ENCODE measurements around the gene MED14.

DNA sequence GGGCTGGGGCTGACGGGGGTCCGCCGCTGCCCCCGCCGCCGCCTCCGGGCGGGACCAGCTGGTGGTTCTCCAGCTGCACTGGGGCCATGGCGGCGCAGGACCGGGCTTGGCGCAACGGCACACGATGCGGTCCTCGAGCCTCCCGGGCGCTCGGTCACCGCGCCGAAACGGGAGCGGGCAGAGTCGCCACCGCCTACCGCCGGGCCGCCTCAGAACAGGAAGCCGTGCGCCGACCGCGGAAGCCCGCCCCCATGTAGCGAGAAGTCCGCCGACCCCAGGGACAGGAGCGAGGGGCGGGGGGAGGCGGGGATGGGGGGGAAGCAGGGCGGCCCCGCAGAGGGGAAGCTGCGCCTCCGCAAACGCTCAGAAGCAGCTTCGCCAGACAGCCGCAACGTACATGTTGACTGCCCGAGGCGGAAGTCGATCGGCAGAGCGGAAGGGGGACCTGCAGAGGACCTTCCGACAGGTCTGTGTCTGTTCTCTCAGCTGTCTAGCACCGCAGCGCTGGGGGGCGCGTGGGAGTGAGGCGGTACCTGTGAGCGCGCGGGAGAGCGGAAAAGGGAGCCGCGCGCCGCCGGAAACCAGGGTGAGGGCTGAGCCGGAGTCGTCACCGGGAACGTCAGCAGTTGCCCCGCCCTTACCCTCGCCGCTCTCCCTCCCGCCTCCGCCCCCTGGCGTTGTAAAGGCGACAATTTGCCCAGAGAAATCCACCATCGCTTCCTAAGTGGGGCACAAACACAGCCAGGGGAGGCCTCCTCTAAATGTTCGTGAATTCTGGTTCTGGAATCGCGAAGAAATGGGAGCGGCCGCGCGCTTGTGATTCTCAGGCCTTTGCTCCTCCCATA, at the start of gene MED14:
- TF ChIP-seq RAD21 (IDR thresholded peaks at IDR 0.05; ENCODE audit: low read length) (no peak; the same call in 1 of the 2 replicates), MXI1 (IDR thresholded peaks at IDR 0.05; ENCODE audit: borderline replicate concordance, low read depth, low read length) (peak; percentile 30; the same call in 1 of the 2 replicates), POLR2A (IDR thresholded peaks at IDR 0.05; ENCODE audit: low read depth, low read length) (peak; percentile 88), CHD1 (IDR thresholded peaks at IDR 0.05; ENCODE audit: low read depth, low read length) (no peak), RCOR1 (IDR thresholded peaks at IDR 0.05; ENCODE audit: insufficient replicate concordance, low read length) (no peak), SMC3 (IDR thresholded peaks at IDR 0.05; ENCODE audit: low read depth, low read length) (no peak), FOS (IDR thresholded peaks at IDR 0.05; ENCODE audit: low read depth, low read length) (no peak), CEBPB (IDR thresholded peaks at IDR 0.05; ENCODE audit: low read depth, low read length) (no peak), MAFK (IDR thresholded peaks at IDR 0.05; ENCODE audit: low read depth, low read length) (no peak), MAZ (IDR thresholded peaks at IDR 0.05; ENCODE audit: borderline replicate concordance, low read depth, low read length) (peak; percentile 84; the same call in 1 of the 2 replicates), RFX5 (IDR thresholded peaks at IDR 0.05; ENCODE audit: low read depth, low read length) (no peak)
- TF ChIP-seq, protein P1, sequence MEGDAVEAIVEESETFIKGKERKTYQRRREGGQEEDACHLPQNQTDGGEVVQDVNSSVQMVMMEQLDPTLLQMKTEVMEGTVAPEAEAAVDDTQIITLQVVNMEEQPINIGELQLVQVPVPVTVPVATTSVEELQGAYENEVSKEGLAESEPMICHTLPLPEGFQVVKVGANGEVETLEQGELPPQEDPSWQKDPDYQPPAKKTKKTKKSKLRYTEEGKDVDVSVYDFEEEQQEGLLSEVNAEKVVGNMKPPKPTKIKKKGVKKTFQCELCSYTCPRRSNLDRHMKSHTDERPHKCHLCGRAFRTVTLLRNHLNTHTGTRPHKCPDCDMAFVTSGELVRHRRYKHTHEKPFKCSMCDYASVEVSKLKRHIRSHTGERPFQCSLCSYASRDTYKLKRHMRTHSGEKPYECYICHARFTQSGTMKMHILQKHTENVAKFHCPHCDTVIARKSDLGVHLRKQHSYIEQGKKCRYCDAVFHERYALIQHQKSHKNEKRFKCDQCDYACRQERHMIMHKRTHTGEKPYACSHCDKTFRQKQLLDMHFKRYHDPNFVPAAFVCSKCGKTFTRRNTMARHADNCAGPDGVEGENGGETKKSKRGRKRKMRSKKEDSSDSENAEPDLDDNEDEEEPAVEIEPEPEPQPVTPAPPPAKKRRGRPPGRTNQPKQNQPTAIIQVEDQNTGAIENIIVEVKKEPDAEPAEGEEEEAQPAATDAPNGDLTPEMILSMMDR (conservative IDR thresholded peaks at IDR 0.05; ENCODE audit: low read depth, low read length): peak; percentile 48
- TF ChIP-seq, protein P2, sequence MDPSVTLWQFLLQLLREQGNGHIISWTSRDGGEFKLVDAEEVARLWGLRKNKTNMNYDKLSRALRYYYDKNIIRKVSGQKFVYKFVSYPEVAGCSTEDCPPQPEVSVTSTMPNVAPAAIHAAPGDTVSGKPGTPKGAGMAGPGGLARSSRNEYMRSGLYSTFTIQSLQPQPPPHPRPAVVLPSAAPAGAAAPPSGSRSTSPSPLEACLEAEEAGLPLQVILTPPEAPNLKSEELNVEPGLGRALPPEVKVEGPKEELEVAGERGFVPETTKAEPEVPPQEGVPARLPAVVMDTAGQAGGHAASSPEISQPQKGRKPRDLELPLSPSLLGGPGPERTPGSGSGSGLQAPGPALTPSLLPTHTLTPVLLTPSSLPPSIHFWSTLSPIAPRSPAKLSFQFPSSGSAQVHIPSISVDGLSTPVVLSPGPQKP (IDR thresholded peaks at IDR 0.05; ENCODE audit: borderline replicate concordance, low read depth, low read length): no peak
- TF ChIP-seq, protein P3, sequence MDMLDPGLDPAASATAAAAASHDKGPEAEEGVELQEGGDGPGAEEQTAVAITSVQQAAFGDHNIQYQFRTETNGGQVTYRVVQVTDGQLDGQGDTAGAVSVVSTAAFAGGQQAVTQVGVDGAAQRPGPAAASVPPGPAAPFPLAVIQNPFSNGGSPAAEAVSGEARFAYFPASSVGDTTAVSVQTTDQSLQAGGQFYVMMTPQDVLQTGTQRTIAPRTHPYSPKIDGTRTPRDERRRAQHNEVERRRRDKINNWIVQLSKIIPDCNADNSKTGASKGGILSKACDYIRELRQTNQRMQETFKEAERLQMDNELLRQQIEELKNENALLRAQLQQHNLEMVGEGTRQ (IDR thresholded peaks at IDR 0.05; ENCODE audit: low read depth, low read length): no peak

Data from IMR-90 (cell line).